ENCODE measurements around the gene SLC16A11. TPM values are rescaled to one million over a fixed set of nuclear protein-coding genes. Genes with fewer than 3 reads are reported as not detected.
A peak's percentile ranks its signal among the peaks of the same experiment; 100 is the strongest.

The SLC16A11 gene
- total and polyA plus RNA-seq, 9 of the 15 experiments (the other 6 are each of a cell fraction or from before 2014, with no cell fraction given) = not detected

DNA sequence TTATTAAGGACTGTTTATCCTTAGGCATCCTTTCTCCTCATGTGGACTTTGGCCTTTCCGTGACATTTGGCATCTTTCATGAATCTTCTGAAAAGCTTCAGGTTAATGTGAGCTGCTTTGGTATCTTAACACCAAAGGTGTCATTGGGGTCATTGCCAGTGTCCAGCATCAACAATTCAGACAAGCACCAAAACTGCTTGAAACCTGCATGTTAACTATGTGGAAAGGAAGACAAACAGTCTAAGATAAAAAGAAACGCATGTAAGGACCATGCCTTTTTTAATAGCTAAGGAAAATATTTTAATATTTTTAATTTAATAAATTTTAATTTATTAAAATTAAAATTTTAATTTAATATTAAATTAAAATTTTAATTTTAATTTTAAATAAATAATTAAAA lies 40.1 kb downstream of the SLC16A11 start:
- no peaks in the 10 kb centered on the region for H3K9me3 ChIP-seq (replicated peaks; ENCODE audit: control insufficient read depth, insufficient read depth, low read depth, low read length)
- H3K4me1 ChIP-seq (replicated peaks in 1 of 2; ENCODE audit: control insufficient read depth in 2 of 2, insufficient read depth in 2 of 2, low read length in 2 of 2) = peaks cover 3 to 15% of the 10 kb centered on the region in 2 experiments; a peak in 3 of 5 replicates
- H3K27me3 ChIP-seq (ENCODE audit: control insufficient read depth in 2 of 2, insufficient read depth in 2 of 2, low read length in 2 of 2) = no peaks in the 10 kb centered on the region
- peaks cover 5% of the 10 kb centered on the region; the same call in 2 of the 3 replicates for H3K79me2 ChIP-seq (ENCODE audit: control insufficient read depth, insufficient read depth, low read length)
- H3K4me3 ChIP-seq = no peak overlapping the region
- H3K27ac ChIP-seq (ENCODE audit: extremely low read depth, low read depth, low read length) = no peak overlapping the region
- intact Hi-C loops (cut with micrococcal nuclease) (loop anchor here (1.0 to 2.0 kb wide), 2 partner anchors 89 to 161 kb away; no protein-coding TSS in a partner anchor), in situ Hi-C loops (cut with MboI) (no loop called here)
- no peak overlapping the region for H3K4me2 ChIP-seq (ENCODE audit: insufficient read depth, low read length)
- FAIRE-seq = no peak
- no peak overlapping the region for H2AFZ ChIP-seq (ENCODE audit: low read depth, low read length)
- TF ChIP-seq ZNF764 (CRISPR knock-in tag; IDR thresholded peaks at IDR 0.05; ENCODE audit: low read depth) = no peak
- TF ChIP-seq, protein P1, sequence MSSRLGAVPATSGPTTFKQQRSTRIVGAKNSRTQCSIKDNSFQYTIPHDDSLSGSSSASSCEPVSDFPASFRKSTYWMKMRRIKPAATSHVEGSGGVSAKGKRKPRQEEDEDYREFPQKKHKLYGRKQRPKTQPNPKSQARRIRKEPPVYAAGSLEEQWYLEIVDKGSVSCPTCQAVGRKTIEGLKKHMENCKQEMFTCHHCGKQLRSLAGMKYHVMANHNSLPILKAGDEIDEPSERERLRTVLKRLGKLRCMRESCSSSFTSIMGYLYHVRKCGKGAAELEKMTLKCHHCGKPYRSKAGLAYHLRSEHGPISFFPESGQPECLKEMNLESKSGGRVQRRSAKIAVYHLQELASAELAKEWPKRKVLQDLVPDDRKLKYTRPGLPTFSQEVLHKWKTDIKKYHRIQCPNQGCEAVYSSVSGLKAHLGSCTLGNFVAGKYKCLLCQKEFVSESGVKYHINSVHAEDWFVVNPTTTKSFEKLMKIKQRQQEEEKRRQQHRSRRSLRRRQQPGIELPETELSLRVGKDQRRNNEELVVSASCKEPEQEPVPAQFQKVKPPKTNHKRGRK (tag; IDR thresholded peaks at IDR 0.05) = 0 out of 2 replicates have a peak, but pooled peaks have one; percentile 6
- TF ChIP-seq HMG20A (CRISPR knock-in tag; conservative IDR thresholded peaks at IDR 0.05) = no peak
- no peak for TF ChIP-seq JUND (IDR thresholded peaks at IDR 0.05; ENCODE audit: borderline replicate concordance, low read depth, low read length)
- TF ChIP-seq JUND (tag; IDR thresholded peaks at IDR 0.05; ENCODE audit: borderline replicate concordance, low read depth, low read length) = no peak
- no peak for TF ChIP-seq GTF2E2 (tag; IDR thresholded peaks at IDR 0.05)
- H3K36me3 ChIP-seq (ENCODE audit: control insufficient read depth, insufficient read depth, low read length) = peaks cover 36% of the 10 kb centered on the region; the same call in 2 of the 3 replicates
- 76% methylated on average over 2 of the region's 2 CpGs for WGBS (ENCODE audit: insufficient coverage, low coverage, missing lambda C conversion rate)
- H3K9me1 ChIP-seq (ENCODE audit: control insufficient read depth, insufficient read depth, low read length) = no peaks in the 10 kb centered on the region
- no TSS peak for BruUV-seq (replicated peaks)
- CTCF ChIA-PET (ENCODE audit: low intra/inter-chr PET ratio) = interaction anchor here (0.8 to 3.1 kb wide), 3 partner anchors 92 to 338 kb away, joined by 3 to 40 read pairs (median 7); no protein-coding TSS in a partner anchor
- no peak for ATAC-seq
- DNase-seq (ENCODE audit: extremely low read depth in 1 of 4, low spot score in 3 of 4) = no peak
- POLR2A ChIA-PET = interaction anchor here (0.6 to 2.7 kb wide), 4 partner anchors 88 to 1379 kb away, joined by 4 to 11 read pairs (median 5); no protein-coding TSS in a partner anchor
- H4K20me1 ChIP-seq (replicated peaks; ENCODE audit: control insufficient read depth, insufficient read depth, low read length) = no peaks in the 10 kb centered on the region
- H3K9ac ChIP-seq (ENCODE audit: insufficient read depth in 1 of 2, low read depth in 2 of 2, low read length in 2 of 2) = no peak overlapping the region
